ENCODE measurements around the gene ZDHHC21.

Gene ZDHHC21

DNA sequence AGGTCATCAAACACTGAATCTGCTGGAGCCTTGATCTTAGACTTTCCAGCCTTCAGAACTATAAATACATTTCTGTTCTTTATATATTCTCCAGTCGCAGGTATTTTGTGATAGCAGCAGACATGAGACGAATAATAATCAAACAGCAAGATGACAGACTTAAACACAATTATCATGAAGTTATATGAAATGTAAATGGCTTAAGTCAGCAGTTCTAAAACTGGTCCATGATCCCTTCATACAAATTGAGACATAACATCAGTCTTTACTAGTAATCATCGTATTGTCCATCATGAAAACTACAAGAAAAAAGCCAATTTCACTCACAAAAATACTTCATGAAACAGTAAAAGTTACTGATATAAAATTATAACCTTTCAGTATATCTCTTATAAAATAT is 101.8 kb downstream of the ZDHHC21 start:
- Histone ChIP-seq H3K4me1 (ENCODE audit: insufficient read depth, low read length) (no peaks in the 10 kb centered on the region), H3K27ac (ENCODE audit: low read depth, low read length) (no peak overlapping the region), H3K9ac (ENCODE audit: low read length) (no peak overlapping the region), H3K27me3 (ENCODE audit: control insufficient read depth in 1 of 2, insufficient read depth in 2 of 2, low read length in 2 of 2) (no peaks in the 10 kb centered on the region), H3K4me3 (ENCODE audit: low read depth in 1 of 2, low read length in 2 of 2) (no peak overlapping the region), H3K36me3 (ENCODE audit: insufficient read depth, low read length) (no peaks in the 10 kb centered on the region), H3K9me3 (ENCODE audit: low read length) (no peaks in the 10 kb centered on the region)

DNA sequence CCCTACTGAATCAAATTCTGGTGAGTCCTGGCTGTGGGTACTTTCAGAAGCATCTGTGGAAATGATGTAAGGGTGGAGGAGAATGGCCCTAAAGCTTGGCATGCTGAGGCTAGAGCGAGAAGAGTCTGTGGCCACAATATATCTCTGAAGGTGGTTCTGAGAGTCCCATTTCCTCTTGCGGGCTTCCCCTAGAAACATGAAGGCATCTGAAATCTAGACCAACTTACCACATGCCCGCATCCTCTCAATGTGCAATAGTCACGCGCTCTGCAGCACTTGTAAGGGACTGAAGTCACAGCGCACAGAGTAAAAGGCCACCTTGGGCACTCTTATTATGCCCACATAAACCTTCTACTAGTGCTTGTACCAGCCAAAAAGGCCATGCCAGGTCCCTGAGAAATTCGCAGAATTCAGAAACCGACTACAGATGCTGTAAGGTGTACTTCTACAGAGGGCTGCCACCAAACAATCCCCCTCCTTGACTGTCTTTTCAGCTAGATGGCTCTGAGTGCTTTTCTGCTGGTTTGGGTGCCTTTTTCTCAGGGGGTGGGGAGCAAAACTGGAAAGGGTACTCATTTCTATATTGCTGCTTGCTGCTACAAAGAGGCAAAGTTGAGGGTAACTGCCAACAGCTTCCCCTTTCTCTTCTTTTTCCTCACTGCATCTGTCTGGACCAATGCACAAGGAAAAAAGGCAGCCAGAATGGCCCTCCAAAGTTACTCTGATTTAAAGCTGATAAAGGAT is 107.3 kb downstream of the ZDHHC21 start:
- Histone ChIP-seq H3K27ac (ENCODE audit: low read depth, low read length) (no peak overlapping the region), H3K36me3 (ENCODE audit: insufficient read depth, low read length) (no peaks in the 10 kb centered on the region), H3K4me3 (ENCODE audit: low read depth in 1 of 2, low read length in 2 of 2) (no peak overlapping the region), H3K9me3 (ENCODE audit: low read length) (no peaks in the 10 kb centered on the region), H3K9ac (ENCODE audit: low read length) (no peak overlapping the region), H3K27me3 (ENCODE audit: control insufficient read depth in 1 of 2, insufficient read depth in 2 of 2, low read length in 2 of 2) (no peaks in the 10 kb centered on the region), H3K4me1 (ENCODE audit: insufficient read depth, low read length) (no peaks in the 10 kb centered on the region)

DNA sequence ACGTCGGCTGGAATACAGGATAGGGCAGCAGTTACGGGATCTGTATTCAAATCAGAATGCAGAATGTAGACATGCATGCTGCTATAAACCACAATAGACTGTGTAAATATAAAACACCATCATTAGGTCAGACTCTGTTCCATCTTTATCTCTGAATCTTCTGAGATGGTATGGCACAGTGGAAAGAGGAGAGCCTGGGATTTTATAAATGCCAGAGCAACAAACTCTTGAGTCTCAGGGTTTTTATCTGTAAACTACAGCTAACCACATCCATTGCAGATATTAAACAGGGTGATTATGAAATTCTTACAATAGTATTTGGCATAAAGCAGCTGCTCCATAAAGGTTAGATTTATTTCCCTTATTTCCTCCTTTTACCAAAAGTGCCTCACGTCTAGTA is 108.7 kb downstream of the ZDHHC21 start:
- Histone ChIP-seq H3K9me3 (ENCODE audit: low read length) (no peaks in the 10 kb centered on the region), H3K27me3 (ENCODE audit: control insufficient read depth in 1 of 2, insufficient read depth in 2 of 2, low read length in 2 of 2) (no peaks in the 10 kb centered on the region), H3K36me3 (ENCODE audit: insufficient read depth, low read length) (no peaks in the 10 kb centered on the region), H3K4me3 (ENCODE audit: low read depth in 1 of 2, low read length in 2 of 2) (no peak overlapping the region), H3K4me1 (ENCODE audit: insufficient read depth, low read length) (no peaks in the 10 kb centered on the region), H3K27ac (ENCODE audit: low read depth, low read length) (no peak overlapping the region), H3K9ac (ENCODE audit: low read length) (no peak overlapping the region)

DNA sequence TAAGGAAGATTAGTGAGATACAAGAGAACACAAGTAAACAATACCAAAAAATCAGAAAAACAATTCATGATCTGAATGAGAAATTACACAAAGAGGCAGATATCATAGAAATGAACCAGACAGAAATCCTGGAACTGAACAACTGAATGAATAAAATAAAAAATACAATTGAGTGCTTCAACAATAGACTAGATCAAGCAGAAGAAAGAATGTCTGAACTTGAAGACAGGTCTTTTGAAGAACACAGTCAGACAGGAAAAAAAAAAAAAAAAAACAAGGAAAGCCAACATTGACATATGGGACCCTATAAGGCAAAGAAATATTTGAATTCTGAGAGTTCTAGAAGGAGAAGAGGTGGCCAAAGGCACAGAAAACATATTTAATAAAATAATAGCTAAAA is 115.2 kb downstream of the ZDHHC21 start:
- Histone ChIP-seq H3K27me3 (ENCODE audit: control insufficient read depth in 1 of 2, insufficient read depth in 2 of 2, low read length in 2 of 2) (no peaks in the 10 kb centered on the region), H3K27ac (ENCODE audit: low read depth, low read length) (no peak overlapping the region), H3K36me3 (ENCODE audit: insufficient read depth, low read length) (no peaks in the 10 kb centered on the region), H3K4me1 (ENCODE audit: insufficient read depth, low read length) (no peaks in the 10 kb centered on the region), H3K9me3 (ENCODE audit: low read length) (no peaks in the 10 kb centered on the region), H3K4me3 (ENCODE audit: low read depth in 1 of 2, low read length in 2 of 2) (no peak overlapping the region), H3K9ac (ENCODE audit: low read length) (no peak overlapping the region)

DNA sequence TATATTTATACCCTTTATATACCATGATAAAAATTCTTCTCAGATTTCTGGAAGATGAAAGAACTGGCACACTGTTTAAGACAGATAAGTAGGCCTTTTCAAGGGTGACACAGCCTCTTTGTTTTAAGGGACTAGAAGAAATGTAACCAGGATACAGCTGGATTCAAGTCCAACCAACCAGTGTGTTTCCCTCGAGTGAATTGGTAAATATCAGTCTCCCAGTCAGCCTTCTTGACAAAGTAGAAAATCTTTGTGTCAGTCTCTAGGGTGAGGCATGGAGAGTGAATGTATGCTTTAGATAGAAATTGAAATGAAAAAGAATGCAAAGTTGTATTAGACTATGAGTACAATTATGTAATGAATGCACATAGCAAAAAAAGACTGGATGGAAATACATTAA is 119.1 kb downstream of the ZDHHC21 start:
- no peak overlapping the region for H3K4me3 ChIP-seq (ENCODE audit: low read depth in 1 of 2, low read length in 2 of 2)
- H3K36me3 ChIP-seq (ENCODE audit: insufficient read depth, low read length) = no peaks in the 10 kb centered on the region
- H3K27ac ChIP-seq (ENCODE audit: low read depth, low read length) = no peak overlapping the region
- no peak overlapping the region for H3K9ac ChIP-seq (ENCODE audit: low read length)
- no peaks in the 10 kb centered on the region for H3K9me3 ChIP-seq (ENCODE audit: low read length)
- no peaks in the 10 kb centered on the region for H3K27me3 ChIP-seq (ENCODE audit: control insufficient read depth in 1 of 2, insufficient read depth in 2 of 2, low read length in 2 of 2)
- H3K4me1 ChIP-seq (ENCODE audit: insufficient read depth, low read length) = no peaks in the 10 kb centered on the region

DNA sequence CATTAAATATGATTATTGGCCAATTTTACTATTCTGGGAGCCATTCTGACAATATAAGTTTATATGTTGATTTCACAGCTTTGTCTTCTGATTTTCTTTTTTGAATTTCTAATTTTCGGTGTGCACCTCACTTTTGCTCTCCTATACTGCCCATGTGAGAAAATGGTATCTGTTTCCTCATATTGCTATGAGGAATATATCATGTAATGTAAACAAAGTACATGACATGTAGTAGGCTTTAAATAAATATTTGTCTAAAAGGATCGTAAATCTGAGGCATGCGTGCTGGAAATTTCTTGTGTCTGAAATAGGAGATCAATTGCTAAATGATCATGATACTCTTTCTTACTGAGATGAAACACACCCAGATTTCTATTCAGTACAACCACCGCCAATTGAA is 119.9 kb downstream of the ZDHHC21 start:
- H3K27me3 ChIP-seq (ENCODE audit: control insufficient read depth in 1 of 2, insufficient read depth in 2 of 2, low read length in 2 of 2) = no peaks in the 10 kb centered on the region
- H3K27ac ChIP-seq (ENCODE audit: low read depth, low read length) = no peak overlapping the region
- no peak overlapping the region for H3K4me3 ChIP-seq (ENCODE audit: low read depth in 1 of 2, low read length in 2 of 2)
- no peak overlapping the region for H3K9ac ChIP-seq (ENCODE audit: low read length)
- H3K9me3 ChIP-seq (ENCODE audit: low read length) = no peaks in the 10 kb centered on the region
- no peaks in the 10 kb centered on the region for H3K4me1 ChIP-seq (ENCODE audit: insufficient read depth, low read length)
- H3K36me3 ChIP-seq (ENCODE audit: insufficient read depth, low read length) = no peaks in the 10 kb centered on the region

DNA sequence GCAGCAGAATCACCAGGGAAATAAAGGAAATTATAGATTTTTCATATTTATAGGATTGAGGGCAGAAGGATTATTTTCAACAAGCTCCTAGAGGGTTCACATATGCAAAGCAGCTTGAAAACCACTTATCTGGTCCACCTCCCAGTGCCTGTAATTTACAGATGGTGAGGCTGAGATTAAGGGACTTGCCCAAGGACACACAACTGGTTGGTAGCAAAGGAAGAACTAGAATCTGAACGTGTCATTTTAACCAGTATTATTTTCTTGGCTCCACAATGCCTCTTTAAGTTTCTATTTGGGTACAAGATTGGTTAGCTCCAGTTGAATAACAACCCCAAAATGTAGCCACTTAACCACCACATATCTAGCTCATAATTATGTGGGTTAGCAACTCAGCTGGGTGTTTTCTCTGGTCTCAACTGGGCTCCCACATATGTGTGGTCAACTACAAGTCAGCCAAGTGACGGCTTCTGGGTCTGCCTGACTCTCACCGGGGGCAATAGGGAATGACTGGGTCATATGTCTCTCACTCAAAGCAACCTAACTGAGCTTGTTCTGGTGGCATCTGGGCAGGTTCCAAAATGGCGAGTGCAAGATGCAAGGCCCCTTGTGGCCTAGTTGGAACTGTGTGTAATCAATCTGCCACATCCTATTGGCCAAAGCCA is 127.7 kb downstream of the ZDHHC21 start:
- no peaks in the 10 kb centered on the region for H3K36me3 ChIP-seq (ENCODE audit: insufficient read depth, low read length)
- H3K27me3 ChIP-seq (ENCODE audit: control insufficient read depth in 1 of 2, insufficient read depth in 2 of 2, low read length in 2 of 2) = no peaks in the 10 kb centered on the region
- H3K4me3 ChIP-seq (ENCODE audit: low read depth in 1 of 2, low read length in 2 of 2) = no peak overlapping the region
- no peaks in the 10 kb centered on the region for H3K4me1 ChIP-seq (ENCODE audit: insufficient read depth, low read length)
- no peak overlapping the region for H3K9ac ChIP-seq (ENCODE audit: low read length)
- no peak overlapping the region for H3K27ac ChIP-seq (ENCODE audit: low read depth, low read length)
- no peaks in the 10 kb centered on the region for H3K9me3 ChIP-seq (ENCODE audit: low read length)

DNA sequence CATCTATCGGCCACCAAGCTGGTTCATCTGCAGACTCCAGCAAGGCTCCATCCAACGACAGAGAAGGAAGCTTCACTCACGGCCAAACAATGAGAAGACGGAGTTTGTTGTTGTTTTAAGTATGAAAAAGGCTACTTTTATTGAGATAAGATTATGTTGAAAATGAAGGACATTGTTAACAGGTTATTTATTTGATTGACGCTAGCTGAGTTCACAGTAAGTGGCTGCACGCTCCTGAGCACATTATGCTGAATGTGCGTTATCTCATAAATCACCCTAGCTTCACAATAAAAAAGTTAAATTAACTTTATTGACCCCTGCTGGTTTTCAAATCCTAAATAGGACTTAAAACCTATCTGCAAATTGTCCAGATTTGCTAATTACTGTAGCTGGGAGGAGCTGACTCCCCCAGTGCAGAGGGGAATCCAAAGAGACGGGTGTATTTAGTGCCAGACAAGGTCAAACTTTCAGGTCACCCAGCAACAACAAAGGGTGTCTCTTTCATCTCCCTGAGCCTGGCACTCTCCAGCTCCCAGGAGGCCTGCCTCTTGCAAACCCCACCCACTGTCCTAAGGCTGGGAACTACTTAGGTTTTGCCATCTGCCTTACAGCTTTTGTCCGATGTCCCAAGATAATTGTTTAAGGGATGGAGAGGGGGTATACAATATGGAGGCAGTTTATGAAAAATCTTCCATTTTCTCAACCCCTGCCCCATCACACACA is 129.2 kb downstream of the ZDHHC21 start:
- Histone ChIP-seq H3K9ac (ENCODE audit: low read length) (no peak overlapping the region), H3K36me3 (ENCODE audit: insufficient read depth, low read length) (no peaks in the 10 kb centered on the region), H3K27me3 (ENCODE audit: control insufficient read depth in 1 of 2, insufficient read depth in 2 of 2, low read length in 2 of 2) (no peaks in the 10 kb centered on the region), H3K27ac (ENCODE audit: low read depth, low read length) (no peak overlapping the region), H3K4me3 (ENCODE audit: low read depth in 1 of 2, low read length in 2 of 2) (no peak overlapping the region), H3K4me1 (ENCODE audit: insufficient read depth, low read length) (no peaks in the 10 kb centered on the region), H3K9me3 (ENCODE audit: low read length) (no peaks in the 10 kb centered on the region)

DNA sequence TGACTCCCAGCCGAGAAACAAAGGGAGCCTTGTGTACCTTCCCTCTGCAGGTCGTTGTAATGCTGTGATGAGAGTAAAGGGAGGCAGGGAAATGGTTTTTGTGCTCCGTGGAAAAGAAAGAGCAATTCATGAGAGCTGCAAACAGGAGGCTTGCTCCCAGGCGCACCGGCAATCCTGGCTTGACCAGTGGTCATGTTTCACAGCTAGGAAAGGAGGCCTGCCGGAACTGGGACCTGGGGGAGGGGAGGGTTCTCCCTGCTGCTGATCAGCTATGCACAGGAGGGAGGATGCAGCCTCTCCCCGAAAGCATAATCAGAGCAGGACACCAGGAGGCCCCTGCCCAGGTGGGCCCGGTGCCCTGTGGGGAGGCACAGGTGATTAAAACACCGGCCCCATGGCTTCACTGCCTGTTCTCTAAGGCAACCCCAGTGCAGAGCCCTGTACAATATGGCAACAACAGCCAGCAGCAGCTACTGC is 131.3 kb downstream of the ZDHHC21 start:
- Histone ChIP-seq H3K4me1 (ENCODE audit: insufficient read depth, low read length) (no peaks in the 10 kb centered on the region), H3K27ac (ENCODE audit: low read depth, low read length) (no peak overlapping the region), H3K9ac (ENCODE audit: low read length) (no peak overlapping the region), H3K9me3 (ENCODE audit: low read length) (no peaks in the 10 kb centered on the region), H3K36me3 (ENCODE audit: insufficient read depth, low read length) (no peaks in the 10 kb centered on the region), H3K27me3 (ENCODE audit: control insufficient read depth in 1 of 2, insufficient read depth in 2 of 2, low read length in 2 of 2) (no peaks in the 10 kb centered on the region), H3K4me3 (ENCODE audit: low read depth in 1 of 2, low read length in 2 of 2) (no peak overlapping the region)
